ENCODE measurements around the gene MERTK.
"Not testable (repeated sequence)": the region's sequence is repeated elsewhere in the genome, so short reads cannot be mapped to it uniquely, and the experiment has no call there.

The MERTK gene

GRCh38 chr2:111903930-111904439, 5.6 kb downstream of the MERTK start:
- DNase-seq (ENCODE audit: low read depth) = no peak
- no peak overlapping the region for H3K4me3 ChIP-seq (ENCODE audit: control insufficient read depth, low read depth, low read length)
- no peak for TF ChIP-seq CTCF (IDR thresholded peaks at IDR 0.05; ENCODE audit: control insufficient read depth, insufficient read depth, low read depth, low read length, missing control alignments)

DNA sequence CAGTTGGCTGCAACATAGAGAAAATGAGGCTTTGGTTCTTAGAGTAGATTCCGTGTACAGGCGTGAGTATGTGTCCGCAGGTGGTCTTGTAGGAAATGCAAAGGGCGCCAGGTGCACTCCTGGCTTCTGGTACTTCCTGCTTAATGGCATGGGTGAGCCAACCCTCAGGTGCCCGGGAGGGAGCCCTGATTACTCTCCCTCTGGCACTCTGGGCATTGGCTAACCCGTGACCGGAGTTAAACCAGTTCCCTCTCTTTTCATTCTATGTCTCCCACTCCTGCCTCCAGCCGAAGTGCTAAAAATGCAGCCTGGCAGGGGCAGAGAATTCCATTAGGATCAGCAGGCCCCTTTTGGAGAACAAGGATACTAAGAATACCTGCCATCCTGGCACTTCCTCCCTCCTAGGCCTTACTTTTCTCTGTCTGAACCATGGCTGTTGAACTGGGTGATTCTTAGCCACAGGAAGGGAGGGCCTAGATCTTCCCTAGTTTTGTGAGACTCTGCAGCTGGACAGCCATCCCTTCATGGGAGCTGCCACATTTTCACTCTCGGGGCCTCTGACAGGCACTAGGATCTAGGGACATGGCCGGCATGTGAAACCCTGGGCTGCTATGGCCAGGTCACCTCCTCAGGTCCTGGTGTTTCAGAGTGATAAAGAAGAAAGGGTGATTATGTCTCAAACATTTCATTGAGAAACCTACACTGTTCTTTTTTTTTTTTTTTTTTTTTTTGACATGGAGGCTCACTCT, 6.5 kb downstream of the MERTK start:
- no peak for TF ChIP-seq CTCF (IDR thresholded peaks at IDR 0.05; ENCODE audit: control insufficient read depth, insufficient read depth, low read depth, low read length, missing control alignments)

GRCh38 chr2:111905475-111905869, 7.1 kb downstream of the MERTK start:
- not testable (repeated sequence) for DNase-seq (ENCODE audit: low read depth); H3K4me3 ChIP-seq (ENCODE audit: control insufficient read depth, low read depth, low read length)

More for the DNA sequence above, 6.5 kb downstream of the MERTK start:
- H3K4me3 ChIP-seq (ENCODE audit: control insufficient read depth, low read depth, low read length) = no peak overlapping the region
- DNase-seq (ENCODE audit: low read depth) = no peak

DNA sequence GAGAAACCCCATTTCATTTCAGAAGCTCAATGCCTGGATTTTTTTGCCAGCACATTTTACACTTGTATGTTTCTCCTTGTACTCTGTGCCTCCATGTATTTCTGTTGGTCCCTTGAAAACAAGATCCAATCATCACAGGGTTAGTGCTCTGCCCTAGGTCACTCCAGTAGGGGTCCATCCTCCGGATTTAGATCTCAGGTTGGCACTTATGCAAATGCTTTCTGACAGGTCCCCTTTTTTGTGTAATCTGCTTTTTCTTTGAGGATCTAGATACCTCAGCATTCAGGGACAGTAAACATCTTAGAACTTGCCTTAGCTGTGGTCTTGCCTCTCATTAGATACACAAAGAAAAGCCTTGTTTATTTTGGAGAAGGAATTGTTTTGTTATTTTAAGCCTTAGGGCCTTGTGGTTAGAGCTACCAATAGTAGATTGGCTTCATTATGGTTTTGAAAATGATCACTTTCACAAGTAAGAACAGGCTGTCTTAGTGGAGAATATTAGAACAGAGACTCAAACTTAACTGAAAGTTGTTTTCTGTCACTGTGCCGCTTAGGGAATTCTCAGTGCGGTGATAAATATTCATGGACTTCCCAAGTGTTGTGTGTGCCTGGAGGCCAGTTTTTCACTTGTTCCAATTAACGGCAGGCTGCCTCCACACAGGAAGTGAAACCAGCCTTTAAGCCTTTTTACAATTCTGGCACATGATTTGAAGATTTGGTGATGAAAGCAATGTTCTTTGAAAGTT, 7.8 kb downstream of the MERTK start:
- no peak for TF ChIP-seq CTCF (IDR thresholded peaks at IDR 0.05; ENCODE audit: control insufficient read depth, insufficient read depth, low read depth, low read length, missing control alignments)
- DNase-seq (ENCODE audit: low read depth) = no peak
- H3K4me3 ChIP-seq (ENCODE audit: control insufficient read depth, low read depth, low read length) = no peak overlapping the region

DNA sequence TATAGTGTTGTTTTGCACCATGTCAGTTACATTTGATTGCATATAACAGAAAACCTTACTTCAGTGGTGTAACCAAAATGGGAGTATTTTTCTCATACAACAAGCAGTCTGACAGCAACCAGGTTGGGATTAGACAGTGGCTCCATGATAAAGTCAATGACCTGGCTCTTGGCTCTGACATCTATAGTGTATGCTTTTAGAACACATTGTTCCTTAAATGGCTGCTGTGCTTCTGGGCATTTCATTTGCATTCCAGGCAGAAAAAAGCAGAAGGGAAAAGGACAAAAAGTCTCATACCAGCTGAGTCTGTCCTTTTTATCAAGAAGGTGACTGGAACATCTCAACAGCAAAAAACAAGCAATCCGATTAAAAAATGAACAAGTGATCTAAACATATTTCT, 10.2 kb downstream of the MERTK start:
- no peak overlapping the region for H3K4me3 ChIP-seq (ENCODE audit: control insufficient read depth, low read depth, low read length)
- no peak for DNase-seq (ENCODE audit: low read depth)
- no peak for TF ChIP-seq CTCF (IDR thresholded peaks at IDR 0.05; ENCODE audit: control insufficient read depth, insufficient read depth, low read depth, low read length, missing control alignments)

GRCh38 chr2:111909079-111909478, 10.7 kb downstream of the MERTK start:
- TF ChIP-seq CTCF (IDR thresholded peaks at IDR 0.05; ENCODE audit: control insufficient read depth, insufficient read depth, low read depth, low read length, missing control alignments) = no peak
- H3K4me3 ChIP-seq (ENCODE audit: control insufficient read depth, low read depth, low read length) = no peak overlapping the region
- no peak for DNase-seq (ENCODE audit: low read depth)

DNA sequence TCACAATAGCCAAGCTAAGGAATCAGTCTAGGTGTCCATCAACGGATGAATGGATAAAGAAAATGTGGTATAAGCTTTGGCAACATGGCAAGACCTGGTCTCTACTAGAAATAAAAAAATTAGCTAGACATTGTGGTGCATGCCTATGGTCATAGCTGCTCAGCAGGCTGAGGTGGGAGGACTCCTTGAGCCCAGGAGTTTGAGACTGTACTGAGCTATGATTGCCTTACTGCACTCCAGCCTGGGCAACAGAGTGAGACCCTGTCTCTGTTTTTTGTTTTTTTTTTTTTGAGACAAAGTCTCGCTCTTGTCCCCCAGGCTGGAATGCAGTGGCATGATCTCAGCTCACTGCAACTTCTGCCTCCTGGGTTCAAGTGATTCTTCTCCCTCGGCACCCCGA, 11.6 kb downstream of the MERTK start:
- DNase-seq (ENCODE audit: low read depth); H3K4me3 ChIP-seq (ENCODE audit: control insufficient read depth, low read depth, low read length): not testable (repeated sequence)

Measured in AG09309 (cell line).